Adrenal gland (tissue), 12 donors: ENCODE data around the gene CDCA3. TPM values are rescaled to one million over a fixed set of nuclear protein-coding genes. Genes with fewer than 3 reads are reported as not detected.
"Not testable (repeated sequence)": the region's sequence is repeated elsewhere in the genome, so short reads cannot be mapped to it uniquely, and the experiment has no call there.

Experiments
- DNase-seq, 7 donors: peaks; one replicate each; pipeline ENCODE4 v3.0.0-alpha.2; 2019 to 2020
- H3K27ac ChIP-seq, 5 donors: fragments of 200-600 bp; sonication (generic) in 4 of 5; 1 replicate in 3 of 5; 2 replicates in 2 of 5; pipeline versions ENCODE4 v1.5.1 to v1.8.0; 2016 to 2020; ENCODE audit warnings: mild to moderate bottlenecking in 1 of 5
- H3K27me3 ChIP-seq: fragments of 200-600 bp; 2 replicates; pipeline ENCODE4 v1.8.0; 2021
- H3K36me3 ChIP-seq, 2 donors: fragments of 200-600 bp; replicated peaks in 1 of 2; 1 replicate in 1 of 2; 2 replicates in 1 of 2; pipeline versions ENCODE4 v1.5.1 to v1.8.0; 2018 to 2022
- H3K4me1 ChIP-seq, 2 donors: fragments of 200-600 bp; replicated peaks in 1 of 2; 1 replicate in 1 of 2; 2 replicates in 1 of 2; pipeline versions ENCODE4 v1.5.1 to v1.8.0; 2018 to 2021
- H3K4me3 ChIP-seq, 4 donors: fragments of 200-600 bp; sonication (generic) in 3 of 4; one replicate each; pipeline ENCODE4 v1.5.1; 2016 to 2018
- H3K9me3 ChIP-seq, 3 donors: fragments of 200-600 bp; sonication (generic) in 1 of 3; replicated peaks in 1 of 3; 1 replicate in 2 of 3; 2 replicates in 1 of 3; pipeline versions ENCODE4 v1.5.1 to v1.8.0; 2016 to 2021
- POLR2A ChIP-seq, 2 donors: fragments of 450-650 bp; IDR thresholded peaks; one replicate each; pipeline ENCODE4 v1.6.1; 2017; ENCODE audit warnings: antibody characterized with exemption in 2 of 2, mild to moderate bottlenecking in 2 of 2, moderate library complexity in 1 of 2
- whole genome bisulfite sequencing, 4 donors: extraction: QIAGEN DNeasy Blood & Tissue Kit in 2 of 4; methylation state at CpG; one replicate each; pipeline versions ENCODE4 v1.1.5 to v1.1.7; 2013 to 2017; 5-methylcytosine and 5-hydroxymethylcytosine counted together
- intact Hi-C, 2 donors: fragments of 100-400 bp; cut with DNase I; formaldehyde crosslinking; loops; one replicate each; pipeline versions ENCODE4 v1.14.1 to v1.15.0; 2022 to 2023
- polyA plus RNA-seq, 3 donors: library from polyadenylated mRNA; stranded (reverse); fragments of 200-250 nt in 2 of 3; fragments of 350-450 nt in 1 of 3; fragmentation: Illumina TruSeq in 1 of 3; extraction: RNeasy Lipid Tissue Mini Kit (QIAGEN cat#74804) in 1 of 3; gene quantifications; one replicate each; pipeline ENCODE4 v1.2.3, GENCODE V29; 2013 to 2014
- total RNA-seq, 9 donors: library from RNA; depleted of rRNA in 4 of 9; stranded (reverse); fragments of >200 nt in 4 of 9; fragments of 120-200 nt in 1 of 9; fragmentation: NEBNext Ultra II Directional in 1 of 9; extraction: Animal tissue kit (Norgen Biotek cat#: 25700) in 1 of 9; gene quantifications; one replicate each; pipeline versions ENCODE4 v1.1.0 to v1.2.4, GENCODE V29; 2013 to 2023
- TF ChIP-seq, protein P1 (sequence below), 6 experiments: fragments of 450-650 bp in 4 of 6; fragments of 200-600 bp in 2 of 6; sonication (generic) in 1 of 6; IDR thresholded peaks; 1 replicate in 5 of 6; 2 replicates in 1 of 6; pipeline versions ENCODE4 v1.5.1 to v1.8.0; 2016 to 2021; ENCODE audit warnings: antibody characterized with exemption in 6 of 6, mild to moderate bottlenecking in 2 of 6, moderate library complexity in 1 of 6
- donor health status: healthy with polysubstance abuse.
- donor health status: Bipolar disorder and iron deficiency.
- donor health status: DM: yes; HTN: yes; CAD: no.
- donor health status: DM: no; HTN: no; CAD: no.
- donor health status: DM: no; HTN: no; CAD: no.
- donor health status: DM: yes; HTN: yes; CAD: no.

CDCA3 gene
- total and polyA plus RNA-seq, 12 donors, result 2.6 to 17.7 (median 3.5) TPM; not detected in 1

DNA sequence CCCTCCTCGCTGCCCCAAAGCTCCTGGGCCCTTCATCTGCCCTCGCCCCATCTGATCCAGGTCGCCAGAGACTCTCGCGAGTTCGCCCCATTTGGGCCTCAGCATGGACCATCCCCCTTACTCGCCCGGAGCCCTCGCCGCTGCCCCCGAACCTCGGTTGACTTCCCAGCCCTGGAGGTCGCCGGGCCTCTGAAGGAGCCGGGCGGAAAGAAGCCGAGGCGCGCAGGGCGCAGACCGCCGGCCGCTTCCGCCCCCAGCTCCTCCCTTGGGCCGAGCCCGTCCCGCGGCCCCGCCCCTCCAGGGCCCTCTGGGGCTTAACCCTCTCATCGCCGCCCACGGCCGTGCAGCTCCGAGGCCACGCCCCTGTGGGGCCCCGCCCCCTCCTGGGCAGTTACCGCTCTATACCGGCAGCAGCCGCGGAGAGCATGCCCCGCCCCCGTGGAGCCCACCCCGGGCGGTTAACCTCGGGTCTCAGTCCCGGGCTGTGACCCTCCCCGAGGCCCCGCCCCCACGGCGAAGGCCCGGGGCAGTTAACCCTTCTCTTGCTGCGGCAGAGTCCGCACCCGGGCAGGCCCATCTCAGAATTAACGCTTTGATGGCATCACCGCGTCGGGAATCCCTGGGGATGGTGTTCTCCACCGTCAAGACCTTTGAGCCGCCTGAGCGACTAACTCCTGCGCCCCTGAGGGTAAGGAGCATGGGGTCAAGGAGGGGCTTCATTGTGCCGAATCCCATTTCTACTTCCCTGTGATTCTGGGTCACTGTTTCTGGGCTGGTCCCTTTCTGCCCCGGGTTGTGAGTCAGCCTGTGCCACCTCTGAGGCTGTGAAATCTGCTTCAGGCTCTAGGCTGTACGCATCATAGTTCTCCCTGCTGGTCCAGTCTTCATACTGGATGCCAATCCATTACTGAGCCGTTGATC lies 22.3 kb upstream of the CDCA3 start, which contains the start of gene SPSB2:
SPSB2 (minus strand) TSS at position 210 of the 921 bp plus-strand sequence. CDS start 402 bp downstream, outside the sequence.
- TF ChIP-seq, protein P1, sequence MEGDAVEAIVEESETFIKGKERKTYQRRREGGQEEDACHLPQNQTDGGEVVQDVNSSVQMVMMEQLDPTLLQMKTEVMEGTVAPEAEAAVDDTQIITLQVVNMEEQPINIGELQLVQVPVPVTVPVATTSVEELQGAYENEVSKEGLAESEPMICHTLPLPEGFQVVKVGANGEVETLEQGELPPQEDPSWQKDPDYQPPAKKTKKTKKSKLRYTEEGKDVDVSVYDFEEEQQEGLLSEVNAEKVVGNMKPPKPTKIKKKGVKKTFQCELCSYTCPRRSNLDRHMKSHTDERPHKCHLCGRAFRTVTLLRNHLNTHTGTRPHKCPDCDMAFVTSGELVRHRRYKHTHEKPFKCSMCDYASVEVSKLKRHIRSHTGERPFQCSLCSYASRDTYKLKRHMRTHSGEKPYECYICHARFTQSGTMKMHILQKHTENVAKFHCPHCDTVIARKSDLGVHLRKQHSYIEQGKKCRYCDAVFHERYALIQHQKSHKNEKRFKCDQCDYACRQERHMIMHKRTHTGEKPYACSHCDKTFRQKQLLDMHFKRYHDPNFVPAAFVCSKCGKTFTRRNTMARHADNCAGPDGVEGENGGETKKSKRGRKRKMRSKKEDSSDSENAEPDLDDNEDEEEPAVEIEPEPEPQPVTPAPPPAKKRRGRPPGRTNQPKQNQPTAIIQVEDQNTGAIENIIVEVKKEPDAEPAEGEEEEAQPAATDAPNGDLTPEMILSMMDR (IDR thresholded peaks at IDR 0.05), result peak in 2 of 6 experiments; percentile 6 to 17
- TF ChIP-seq POLR2A (IDR thresholded peaks at IDR 0.05), result peak; percentile 45 to 49
- H3K9me3 ChIP-seq, result no peaks in the 10 kb centered on the region
- H3K27ac ChIP-seq, result peak within 1 kb of the TSS; percentile 76 to 96 (median 85)
- intact Hi-C loops, result loop anchor here in 1 of 2 donors (10.0 kb wide), 1 partner anchor 81 kb away; the partner anchor contains the start of gene PTPN6
- DNase-seq, result peak; percentile 97 to 99 (median 99)
- WGBS, 4 donors, result 0 to 2% (median 0%) methylated on average over 13 to 66 of the region's 66 CpGs
- peaks cover 31 to 48% of the 10 kb centered on the region in 2 donors for H3K4me1 ChIP-seq
- H3K36me3 ChIP-seq, result peaks cover 0 to 29% of the 10 kb centered on the region in 2 donors
- no peaks in the 10 kb centered on the region for H3K27me3 ChIP-seq
- peak within 1 kb of the TSS; percentile 58 to 95 (median 92) for H3K4me3 ChIP-seq

DNA sequence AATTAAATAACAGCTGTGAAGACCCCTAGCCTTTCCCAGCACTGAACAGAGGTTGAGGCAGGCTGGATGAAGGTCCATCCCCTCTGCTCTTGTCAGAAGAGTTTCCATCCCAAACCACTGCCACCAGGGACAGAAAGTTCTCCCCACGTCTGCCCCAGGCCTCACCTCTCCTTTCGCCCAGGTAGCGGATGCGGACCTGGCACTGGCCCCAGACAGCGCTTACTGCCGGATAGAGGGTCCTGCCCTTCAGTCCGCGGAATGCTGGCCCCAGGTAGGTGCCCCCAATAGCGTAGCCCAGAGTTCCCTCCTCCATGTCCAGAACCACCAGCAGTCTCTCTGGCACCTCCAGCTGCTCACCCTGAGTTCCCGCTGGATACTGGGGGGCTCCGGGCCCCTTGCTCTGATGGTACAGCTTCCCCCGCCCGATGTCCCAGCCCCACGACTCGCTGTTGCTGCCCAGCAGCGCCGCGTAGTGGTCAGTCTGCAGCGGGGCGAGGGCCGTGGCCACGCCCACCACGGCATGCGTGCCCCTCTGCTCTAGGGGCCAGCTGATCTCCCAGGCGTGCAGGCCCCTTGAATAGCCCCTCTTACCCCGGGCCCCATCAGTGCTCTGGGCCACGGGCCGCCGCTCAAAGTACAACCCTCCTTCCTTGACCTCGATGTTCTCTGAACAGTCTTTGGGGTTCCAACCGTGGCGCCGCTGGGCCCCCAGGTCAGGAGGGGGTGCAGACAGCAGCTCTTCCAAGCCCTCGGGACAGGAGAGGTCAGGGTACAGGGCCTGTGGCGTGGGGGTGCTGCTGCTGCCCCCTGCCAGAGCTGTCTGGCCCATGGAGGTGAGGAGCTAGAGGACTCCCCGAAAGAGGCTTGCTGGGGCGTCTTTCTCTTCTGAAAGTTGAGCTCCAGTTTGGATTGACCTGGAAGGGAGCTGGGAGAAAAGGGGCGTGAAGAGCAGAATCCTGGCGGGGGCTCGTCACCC lies 21.3 kb upstream of the CDCA3 start:
- H3K9me3 ChIP-seq, result no peaks in the 10 kb centered on the region
- peaks cover 31 to 49% of the 10 kb centered on the region in 2 donors for H3K4me1 ChIP-seq
- H3K36me3 ChIP-seq, result peaks cover 0 to 29% of the 10 kb centered on the region in 2 donors
- 0 to 1% (median 1%) methylated on average over 5 to 40 of the region's 40 CpGs for WGBS, 4 donors
- H3K4me3 ChIP-seq, result peak overlapping the region; percentile 58 to 95 (median 92)
- TF ChIP-seq, protein P1 (IDR thresholded peaks at IDR 0.05), result peak; percentile 77 to 96 (median 92)
- no peak for TF ChIP-seq POLR2A (IDR thresholded peaks at IDR 0.05)
- H3K27ac ChIP-seq, result peak overlapping the region; percentile 76 to 96 (median 85)
- no peaks in the 10 kb centered on the region for H3K27me3 ChIP-seq
- DNase-seq, result peak; percentile 79 to 90 (median 87)
- intact Hi-C loops, result loop anchor here in 1 of 2 donors (10.0 kb wide), 1 partner anchor 82 kb away; the partner anchor contains the start of gene PTPN6

DNA sequence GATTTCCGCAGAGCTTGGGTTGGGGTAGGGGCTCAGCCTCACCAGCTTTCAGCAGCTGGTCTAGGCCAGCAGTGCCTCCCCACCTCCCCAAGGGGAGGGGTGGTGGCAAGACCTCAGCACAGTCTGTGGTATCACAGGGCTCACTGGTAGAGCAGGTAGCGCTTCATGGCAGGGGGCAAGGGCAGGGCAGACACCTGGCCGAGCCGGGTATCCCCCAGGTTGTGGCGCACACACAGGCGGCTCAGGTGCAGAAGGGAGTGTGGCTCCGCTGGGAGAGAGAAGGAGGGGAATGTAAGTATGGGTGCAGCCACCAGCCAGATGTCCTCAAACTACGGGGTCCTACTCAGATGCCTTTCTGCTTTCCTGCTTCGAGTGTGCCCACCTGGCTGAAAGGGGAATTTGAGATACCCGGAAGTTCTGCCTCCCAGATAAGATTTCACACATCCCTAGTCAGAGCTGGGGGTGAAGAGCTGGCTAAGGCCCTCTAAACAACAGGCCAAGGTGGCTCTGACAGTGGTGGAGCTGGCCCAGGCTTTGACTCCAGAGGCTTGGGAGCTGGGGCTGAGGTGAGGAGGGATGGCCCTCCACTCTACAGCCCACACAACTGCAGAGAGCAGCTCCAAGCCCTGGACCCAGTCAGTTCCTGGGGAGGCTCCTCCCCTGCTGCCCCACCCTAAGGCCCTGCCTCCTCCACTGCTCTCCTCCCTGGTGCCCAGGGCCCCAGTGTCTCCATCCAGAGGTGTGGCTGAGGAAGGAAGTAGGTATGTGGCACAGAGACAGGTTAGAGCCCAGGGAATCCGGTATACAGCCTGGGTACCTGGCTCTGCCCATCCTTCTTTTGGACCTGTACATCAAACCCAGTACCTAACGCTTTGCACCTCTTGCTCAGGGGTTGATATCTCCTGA lies 20.2 kb upstream of the CDCA3 start:
- DNase-seq, result peak in 2 of 7 donors; percentile 34 to 35
- Histone ChIP-seq H3K4me3 (peak overlapping the region in 1 of 4 donors; percentile 91), H3K36me3 (peaks cover 0 to 29% of the 10 kb centered on the region in 2 donors), H3K27ac (peak overlapping the region in 3 of 5 donors; percentile 29 to 89 (median 65)), H3K9me3 (no peaks in the 10 kb centered on the region), H3K4me1 (peaks cover 31 to 56% of the 10 kb centered on the region in 2 donors), H3K27me3 (no peaks in the 10 kb centered on the region)
- intact Hi-C loops, result loop anchor here in 1 of 2 donors (10.0 kb wide), 1 partner anchor 83 kb away; the partner anchor contains the start of gene PTPN6
- TF ChIP-seq POLR2A (IDR thresholded peaks at IDR 0.05), result no peak
- TF ChIP-seq, protein P1 (IDR thresholded peaks at IDR 0.05), result no peak
- 63 to 69% (median 64%) methylated on average over 7 to 12 of the region's 12 CpGs for WGBS, 4 donors

DNA sequence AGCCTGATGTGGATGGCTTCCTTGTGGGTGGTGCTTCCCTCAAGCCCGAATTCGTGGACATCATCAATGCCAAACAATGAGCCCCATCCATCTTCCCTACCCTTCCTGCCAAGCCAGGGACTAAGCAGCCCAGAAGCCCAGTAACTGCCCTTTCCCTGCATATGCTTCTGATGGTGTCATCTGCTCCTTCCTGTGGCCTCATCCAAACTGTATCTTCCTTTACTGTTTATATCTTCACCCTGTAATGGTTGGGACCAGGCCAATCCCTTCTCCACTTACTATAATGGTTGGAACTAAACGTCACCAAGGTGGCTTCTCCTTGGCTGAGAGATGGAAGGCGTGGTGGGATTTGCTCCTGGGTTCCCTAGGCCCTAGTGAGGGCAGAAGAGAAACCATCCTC lies 19.2 kb upstream of the CDCA3 start:
- peak overlapping the region in 4 of 5 donors; percentile 9 to 98 (median 63) for H3K27ac ChIP-seq
- H3K4me1 ChIP-seq, result peaks cover 31 to 56% of the 10 kb centered on the region in 2 donors
- H3K27me3 ChIP-seq, DNase-seq, H3K4me3 ChIP-seq, H3K9me3 ChIP-seq: not testable (repeated sequence)
- 42 to 59% (median 48%) methylated on average over 4 of the region's 4 CpGs for WGBS, 4 donors
- H3K36me3 ChIP-seq, result peaks cover 0 to 37% of the 10 kb centered on the region in 2 donors
- intact Hi-C loops, result loop anchor here in 1 of 2 donors (10.0 kb wide), 1 partner anchor 84 kb away; the partner anchor contains the start of gene PTPN6
